Activated T-cell treated with anti-CD3 and anti-CD28 coated beads, Interleukin-2, amount 50 U/mL, for 1 hour (primary cell): Measurements from ENCODE around the gene REG3A.

Source experiments
- DNase-seq: peaks from one replicate; pipeline ENCODE4 v3.0.0-alpha.2; 2020

The REG3A gene

DNA sequence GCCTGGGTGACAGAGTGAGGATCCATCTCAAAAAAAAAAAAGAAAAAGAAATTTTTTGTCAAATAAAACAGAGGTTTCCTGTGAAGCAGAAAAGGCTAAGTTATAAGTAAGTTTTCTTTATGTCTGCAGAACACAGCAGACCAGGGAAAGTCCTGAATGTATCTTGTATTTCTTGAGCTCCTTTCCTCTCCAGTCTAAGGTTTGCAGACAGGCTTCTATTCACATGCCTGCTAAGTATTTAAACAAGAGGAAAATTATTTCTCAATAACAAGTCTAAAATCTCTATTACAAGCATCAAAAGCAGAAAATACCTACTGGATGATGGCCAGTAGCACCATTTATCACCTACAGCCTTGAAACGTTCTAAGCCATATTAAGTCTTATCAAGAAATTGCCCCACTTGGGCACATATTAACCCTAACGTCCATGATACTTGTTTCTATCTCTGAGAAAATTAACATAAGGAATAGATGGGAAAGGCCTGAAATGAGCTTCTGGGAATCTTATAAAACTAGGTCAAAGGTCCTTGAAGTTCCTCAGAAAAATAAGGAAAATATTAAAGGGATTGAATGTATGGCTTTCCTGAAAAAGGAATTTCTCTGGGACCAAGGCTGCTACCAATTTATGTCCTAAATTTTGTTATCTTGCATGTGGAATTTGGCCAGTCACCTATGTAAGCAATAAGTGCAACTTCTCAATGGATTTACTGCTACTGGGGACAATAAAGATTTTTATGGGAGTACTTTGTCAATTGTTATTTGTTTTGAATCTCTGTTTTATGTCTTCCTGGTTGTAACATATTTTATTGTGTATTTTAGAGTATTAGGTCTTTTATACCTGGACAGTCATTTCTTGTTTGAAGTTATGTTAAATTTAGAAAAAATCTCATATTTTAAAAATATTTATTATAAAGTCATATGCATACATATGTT, 42.3 kb downstream of the REG3A start:
- no peak for DNase-seq

DNA sequence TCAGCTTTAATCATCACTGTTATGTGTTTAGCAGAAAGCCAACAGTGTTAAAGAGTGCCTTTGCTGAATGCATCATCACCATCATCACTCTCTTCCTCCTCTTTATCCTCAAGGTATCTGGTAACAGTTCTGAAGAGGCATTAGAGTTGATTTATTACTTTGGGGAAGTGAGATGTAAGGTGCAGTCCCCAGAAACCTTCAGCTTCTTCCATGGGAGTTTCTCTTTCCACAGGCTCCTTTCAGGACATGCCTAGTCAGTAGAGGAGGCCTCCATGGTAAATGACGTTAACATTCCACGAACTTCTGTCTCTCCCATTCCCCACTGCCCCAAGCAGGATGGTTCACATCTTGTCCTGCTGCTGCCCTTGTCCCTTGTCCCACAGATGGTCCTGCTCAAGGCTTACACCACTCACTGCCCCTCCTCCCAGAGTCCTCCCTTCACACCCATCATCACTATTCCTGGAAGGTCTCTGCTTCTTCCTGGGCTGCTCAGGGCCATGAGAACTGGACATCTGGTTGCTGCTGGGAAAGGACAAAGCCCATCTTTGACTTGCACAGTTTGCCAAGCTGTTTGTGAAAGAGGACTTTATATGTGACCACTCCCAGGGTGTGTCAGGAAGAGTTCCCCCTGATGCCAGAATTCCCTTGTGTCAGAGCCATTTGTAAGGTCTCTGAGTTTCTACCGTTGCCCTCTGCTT, 44.6 kb downstream of the REG3A start:
- DNase-seq = no peak

DNA sequence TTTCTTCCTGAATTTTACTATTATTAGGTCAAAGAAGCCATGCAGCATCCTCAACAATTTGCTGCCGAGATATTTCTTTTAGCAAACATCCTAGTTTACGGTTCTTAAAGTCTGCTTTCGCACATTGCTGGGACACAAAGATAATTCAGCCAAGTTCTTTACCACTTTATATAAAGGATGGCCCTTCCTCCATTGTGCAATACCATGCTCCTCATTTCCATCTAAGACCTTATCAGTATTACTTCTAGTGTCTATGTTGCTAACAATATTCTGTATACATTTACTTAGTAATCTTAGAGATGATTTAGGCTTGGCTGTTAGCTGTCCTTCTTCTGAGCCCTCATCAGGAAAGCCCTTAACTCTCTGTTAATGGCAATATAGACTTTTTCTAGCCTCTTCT, 47.3 kb downstream of the REG3A start:
- no peak for DNase-seq
